Heart left ventricle (tissue), 16 donors: ENCODE results near the gene TNS3. TPM values are rescaled to one million over a fixed set of nuclear protein-coding genes. Genes with fewer than 3 reads are reported as not detected.
A peak's percentile ranks its signal among the peaks of the same experiment; 100 is the strongest.

Experiments
- ATAC-seq, 4 donors: fragments of 200-7000 bp; cut with Tn5 transposase; one replicate each; pipeline ENCODE4 v1.9.1; 2020 to 2022; ENCODE audit warnings: moderate library complexity in 4 of 4, mild to moderate bottlenecking in 3 of 4, moderate number of reproducible peaks in 1 of 4
- DNase-seq, 5 donors: peaks; one replicate each; pipeline ENCODE4 v3.0.0-alpha.2; 2020
- H3K27ac ChIP-seq, 12 donors: fragments of 200-600 bp; sonication (generic) in 4 of 12; one replicate each; pipeline versions ENCODE4 v1.5.0 to v1.8.0; 2016 to 2022; ENCODE audit warnings: mild to moderate bottlenecking in 2 of 12
- H3K27me3 ChIP-seq, 9 donors: fragments of 200-600 bp; sonication (generic) in 2 of 9; one replicate each; pipeline versions ENCODE4 v1.5.1 to v1.8.0; 2016 to 2022; ENCODE audit warnings: mild to moderate bottlenecking in 3 of 9
- H3K36me3 ChIP-seq, 9 donors: fragments of 200-600 bp; sonication (generic) in 2 of 9; one replicate each; pipeline versions ENCODE4 v1.5.0 to v1.8.0; 2018 to 2022; ENCODE audit warnings: mild to moderate bottlenecking in 2 of 9
- H3K4me1 ChIP-seq, 12 donors: fragments of 200-600 bp; sonication (generic) in 4 of 12; one replicate each; pipeline versions ENCODE4 v1.5.0 to v1.8.0; 2016 to 2022; ENCODE audit warnings: mild to moderate bottlenecking in 3 of 12
- H3K4me3 ChIP-seq, 12 donors: fragments of 200-600 bp; sonication (generic) in 4 of 12; one replicate each; pipeline versions ENCODE4 v1.5.0 to v1.8.0; 2017 to 2022; ENCODE audit warnings: mild to moderate bottlenecking in 9 of 12, moderate library complexity in 4 of 12
- H3K9me3 ChIP-seq, 12 donors: fragments of 200-600 bp; sonication (generic) in 4 of 12; one replicate each; pipeline versions ENCODE4 v1.5.0 to v1.8.0; 2016 to 2022; ENCODE audit warnings: mild to moderate bottlenecking in 1 of 12
- CTCF ChIP-seq, 12 donors: fragments of 200-600 bp; sonication (generic) in 4 of 12; IDR thresholded peaks; one replicate each; pipeline versions ENCODE4 v1.5.0 to v1.8.0; 2018 to 2022; ENCODE audit warnings: antibody characterized with exemption in 12 of 12, mild to moderate bottlenecking in 5 of 12
- POLR2A ChIP-seq, 2 donors: fragments of 450-650 bp; IDR thresholded peaks; one replicate each; pipeline ENCODE4 v1.6.1; 2017; ENCODE audit warnings: antibody characterized with exemption in 2 of 2, mild to moderate bottlenecking in 2 of 2, moderate library complexity in 2 of 2
- WGBS, 4 donors: extraction: QIAGEN DNeasy Blood & Tissue Kit in 2 of 4; methylation state at CpG; one replicate each; pipeline versions ENCODE4 v1.1.5 to v1.1.7; 2013 to 2018; 5-methylcytosine and 5-hydroxymethylcytosine counted together
- intact Hi-C, 10 donors: fragments of 100-400 bp; cut with DNase I; formaldehyde crosslinking; loops; one replicate each; pipeline versions ENCODE4 v1.11.1 to v1.14.2; 2022
- polyA plus RNA-seq, 2 donors: library from polyadenylated mRNA; stranded (reverse); fragments of 200-250 nt; gene quantifications; one replicate each; pipeline ENCODE4 v1.2.3, GENCODE V29; 2013
- total RNA-seq, 9 donors: library from RNA; depleted of rRNA in 2 of 9; stranded (reverse); fragments of >200 nt in 2 of 9; fragmentation: NEBNext Ultra II Directional in 3 of 9; extraction: Animal tissue kit (Norgen Biotek cat#: 25700) in 3 of 9; gene quantifications; one replicate each; pipeline versions ENCODE4 v1.1.0 to v1.2.4, GENCODE V29; 2016 to 2023
- donor health status: ischemic (EF 13 %, LVEDD 7.1; RV severe dilation, severe dysfunction).
- donor health status: healthy with polysubstance abuse.
- donor health status: DM: no; HTN: yes; CAD: no.
- donor health status: DM: no; HTN: no; CAD: no.
- donor health status: ischemic (EF 25% LVEDD 6.9; RV normal size, moderate dysfunction).
- donor health status: ischemic (EF 25% LVEDD 5.7; RV mildly dilated, moderate dysfunction).
- donor health status: healthy.
- donor health status: DM: yes; HTN: yes; CAD: no.
- donor health status: ischemic (EF 35%, LVEDD 5.7; RV mildly dilated, moderate dysfunction).
- donor health status: nonischemic (EF 11% LVEDD 7.7; RV severe dilation, severe dysfunction).
- donor health status: DM: yes; HTN: yes; CAD: no.
- donor health status: PGD.
- donor health status: ischemic (EF 29% LVEDD 5.4; RV normal size, mild dysfunction).
- donor health status: nonischemic (EF 23%, LVEDD 6.1; RV moderate dilation, normal function).

Gene TNS3
- total and polyA plus RNA-seq, 11 donors, result 10.1 to 116 (median 32.7) TPM

GRCh38 chr7:47301657-47302295 lies 280.1 kb downstream of the TNS3 start:
- Histone ChIP-seq H3K27ac (peak overlapping the region in 1 of 12 donors; percentile 52), H3K36me3 (peaks cover 0 to 74% (median 54%) of the 10 kb centered on the region in 9 donors), H3K4me1 (peaks cover 0 to 33% (median 13%) of the 10 kb centered on the region in 12 donors), H3K27me3 (no peaks in the 10 kb centered on the region), H3K9me3 (no peaks in the 10 kb centered on the region), H3K4me3 (no peak overlapping the region)
- intact Hi-C loops, result loop anchor here in 1 of 10 donors (1.0 kb wide), 1 partner anchor 14 kb away; no protein-coding TSS in a partner anchor
- 89 to 97% (median 93%) methylated on average over 10 of the region's 10 CpGs for WGBS, 4 donors
- ATAC-seq (no peak), DNase-seq (no peak)
- TF ChIP-seq POLR2A (IDR thresholded peaks at IDR 0.05) (no peak), CTCF (IDR thresholded peaks at IDR 0.05) (no peak)

- ATAC-seq, result no peak
- Histone ChIP-seq H3K9me3 (no peaks in the 10 kb centered on the region), H3K27ac (peak overlapping the region in 1 of 12 donors; percentile 31), H3K4me3 (no peak overlapping the region), H3K36me3 (peaks cover 0 to 81% (median 61%) of the 10 kb centered on the region in 9 donors), H3K4me1 (peaks cover 0 to 33% (median 13%) of the 10 kb centered on the region in 12 donors), H3K27me3 (no peaks in the 10 kb centered on the region)
- DNase-seq, result no peak
- intact Hi-C loops, result loop anchor here in 1 of 10 donors (1.0 kb wide), 1 partner anchor 14 kb away; no protein-coding TSS in a partner anchor
- TF ChIP-seq POLR2A (IDR thresholded peaks at IDR 0.05) (no peak), CTCF (IDR thresholded peaks at IDR 0.05) (no peak)
- WGBS, 4 donors, result 84 to 88% (median 87%) methylated on average over 6 of the region's 6 CpGs
Measured at GRCh38 chr7:47301105-47301477, 280.8 kb downstream of the TNS3 start.

- no peaks in the 10 kb centered on the region for H3K27me3 ChIP-seq
- WGBS, 4 donors, result 93 to 97% (median 95%) methylated on average over 10 to 11 of the region's 11 CpGs
- intact Hi-C loops, result loop anchor here in 1 of 10 donors (1.0 kb wide), 1 partner anchor 13 kb away; no protein-coding TSS in a partner anchor
- TF ChIP-seq CTCF (IDR thresholded peaks at IDR 0.05) (no peak), POLR2A (IDR thresholded peaks at IDR 0.05) (no peak)
- H3K4me3 ChIP-seq, result no peak overlapping the region
- no peaks in the 10 kb centered on the region for H3K9me3 ChIP-seq
- ATAC-seq (no peak), DNase-seq (no peak)
- peak overlapping the region in 1 of 12 donors; percentile 31 for H3K27ac ChIP-seq
- peaks cover 0 to 86% (median 65%) of the 10 kb centered on the region in 9 donors for H3K36me3 ChIP-seq
- H3K4me1 ChIP-seq, result peaks cover 0 to 33% (median 14%) of the 10 kb centered on the region in 12 donors
Measured at GRCh38 chr7:47300472-47301104, 281.3 kb downstream of the TNS3 start.

- Histone ChIP-seq H3K27me3 (no peaks in the 10 kb centered on the region), H3K4me3 (no peak overlapping the region), H3K4me1 (peaks cover 0 to 33% (median 13%) of the 10 kb centered on the region in 12 donors), H3K27ac (no peak overlapping the region), H3K36me3 (peaks cover 0 to 93% (median 67%) of the 10 kb centered on the region in 9 donors), H3K9me3 (no peaks in the 10 kb centered on the region)
- no peak for DNase-seq
- no peak for ATAC-seq
- WGBS, 4 donors, result 86 to 91% (median 91%) methylated on average over 8 of the region's 8 CpGs
- no peak for TF ChIP-seq CTCF (IDR thresholded peaks at IDR 0.05)
- intact Hi-C loops, result loop anchor here in 2 of 10 donors (5.0 to 10.0 kb wide), 2 partner anchors 33 to 75 kb away; no protein-coding TSS in a partner anchor
Measured at GRCh38 chr7:47299496-47299895, 282.4 kb downstream of the TNS3 start.
